Activated CD4-positive, alpha-beta T cell treated with anti-CD3 and anti-CD28 coated beads, Interleukin-2, amount 50 U/mL, for 1 hour (primary cell): ENCODE data around the gene STIM1.
"Not testable (repeated sequence)": the region's sequence is repeated elsewhere in the genome, so short reads cannot be mapped to it uniquely, and the experiment has no call there.

ENCODE experiments used
- DNase-seq: peaks from one replicate; pipeline ENCODE4 v3.0.0-alpha.2; 2020

The STIM1 gene

GRCh38 chr11:3888876-3889275 is 33.4 kb downstream of the STIM1 start:
- DNase-seq, result no peak

DNA sequence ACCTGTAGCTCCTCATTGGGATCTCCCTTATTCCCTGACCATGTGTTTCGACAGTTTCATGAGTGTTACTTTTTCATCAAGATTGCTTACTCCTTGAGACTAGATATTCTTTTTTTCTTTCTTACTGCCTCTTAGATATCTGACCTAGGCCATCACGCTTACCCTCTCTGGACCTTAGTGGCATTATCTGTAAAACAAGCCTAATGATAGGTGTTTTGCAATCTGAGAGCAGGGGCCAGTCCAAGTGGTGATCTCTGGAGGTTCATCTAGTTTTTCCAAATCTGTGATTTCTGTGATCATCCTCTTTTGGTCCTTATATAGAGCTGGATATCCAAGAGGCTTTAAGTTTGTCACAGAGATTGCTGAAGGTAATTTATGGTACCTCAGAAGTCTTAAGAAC is 34.5 kb downstream of the STIM1 start:
- DNase-seq, result no peak

DNA sequence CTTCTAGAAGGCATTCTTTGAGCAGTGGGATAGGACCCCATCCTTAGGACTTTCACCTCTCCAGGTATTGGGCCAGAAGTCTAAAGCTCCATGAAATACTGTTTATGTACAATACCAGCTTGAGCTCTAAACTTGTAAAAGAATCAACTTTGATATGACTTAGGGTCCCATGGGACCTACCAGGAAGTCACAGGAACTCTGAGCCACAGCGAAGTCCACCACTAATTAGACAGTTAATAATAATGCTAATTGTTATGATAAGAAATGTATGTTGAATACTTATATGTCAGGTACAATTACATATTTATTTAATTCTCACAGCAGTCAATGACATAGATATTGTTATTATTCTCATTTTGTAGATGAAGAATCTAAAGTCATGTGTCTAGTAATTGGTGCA is 35.3 kb downstream of the STIM1 start:
- no peak for DNase-seq

GRCh38 chr11:3891751-3892150 is 36.3 kb downstream of the STIM1 start:
- no peak for DNase-seq

DNA sequence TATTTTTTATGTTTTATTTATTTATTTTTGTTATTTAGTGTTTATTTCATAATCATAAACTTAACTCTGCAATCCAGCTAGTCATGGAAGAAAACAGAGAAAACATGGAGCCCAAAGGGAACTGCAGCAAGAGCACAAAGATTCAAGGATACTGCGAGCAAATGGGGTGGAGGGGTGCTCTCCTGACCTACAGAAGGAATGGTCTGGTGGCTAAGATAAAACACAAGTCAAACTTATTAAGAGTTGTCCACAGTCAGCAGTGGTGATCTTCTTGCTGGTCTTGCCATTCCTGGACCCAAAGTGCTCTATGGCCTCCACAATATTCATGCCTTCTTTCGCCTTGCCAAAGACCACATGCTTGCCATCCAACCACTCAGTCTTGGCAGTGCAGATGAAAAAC is 36.7 kb downstream of the STIM1 start:
- no peak for DNase-seq

DNA sequence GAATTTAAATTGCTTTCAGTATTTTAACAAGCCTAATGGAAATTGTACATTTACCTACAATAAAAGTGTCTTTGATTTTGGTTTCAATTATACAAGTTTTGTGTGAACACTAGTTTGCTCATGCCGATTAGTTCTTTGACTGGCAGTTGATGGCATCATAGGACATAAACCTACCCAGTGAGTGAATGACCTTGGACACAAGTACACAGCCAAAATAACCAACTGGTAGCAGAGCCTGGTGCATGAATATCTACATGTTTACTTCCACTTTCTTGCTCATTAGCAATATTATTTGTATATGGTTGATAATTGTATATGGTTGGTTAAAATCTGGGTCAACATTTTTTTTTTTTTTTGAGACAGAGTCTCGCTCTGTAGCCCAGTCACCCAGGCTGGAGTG is 37.8 kb downstream of the STIM1 start:
- DNase-seq, result no peak

DNA sequence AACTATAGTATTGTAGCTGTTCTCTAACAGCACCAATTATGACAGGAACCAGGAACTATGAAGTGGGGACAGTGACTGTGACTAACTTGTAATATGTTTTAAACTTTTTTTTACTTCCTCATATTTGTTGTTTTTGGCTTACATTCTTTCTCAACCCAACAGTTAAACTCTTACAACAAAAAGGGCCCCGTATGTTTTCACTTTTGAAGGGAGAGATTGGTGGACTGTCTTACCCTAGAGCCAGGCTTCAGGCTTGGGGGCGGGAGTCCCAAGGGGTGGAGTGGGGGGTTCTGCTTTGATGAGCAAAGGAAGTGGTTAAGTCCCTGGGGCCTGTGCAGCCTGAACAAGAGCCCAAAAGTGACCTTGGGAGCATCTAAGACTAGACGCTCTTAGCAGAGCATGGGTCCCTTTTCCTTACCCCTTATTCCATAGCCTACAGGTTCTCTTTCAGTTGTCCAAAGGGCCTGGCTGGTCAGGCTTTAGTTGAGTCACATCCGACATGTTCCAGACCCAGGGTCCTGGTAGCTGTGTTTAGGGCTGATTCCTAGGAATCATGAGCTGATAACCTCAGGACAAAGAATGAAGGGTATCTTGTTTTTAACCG is 38.8 kb downstream of the STIM1 start:
- DNase-seq, result no peak

GRCh38 chr11:3896644-3897043 is 41.2 kb downstream of the STIM1 start:
- DNase-seq, result no peak

- not testable (repeated sequence) for DNase-seq
These were observed 44.8 kb downstream of the STIM1 start for GRCh38 chr11:3900230-3900629.

DNA sequence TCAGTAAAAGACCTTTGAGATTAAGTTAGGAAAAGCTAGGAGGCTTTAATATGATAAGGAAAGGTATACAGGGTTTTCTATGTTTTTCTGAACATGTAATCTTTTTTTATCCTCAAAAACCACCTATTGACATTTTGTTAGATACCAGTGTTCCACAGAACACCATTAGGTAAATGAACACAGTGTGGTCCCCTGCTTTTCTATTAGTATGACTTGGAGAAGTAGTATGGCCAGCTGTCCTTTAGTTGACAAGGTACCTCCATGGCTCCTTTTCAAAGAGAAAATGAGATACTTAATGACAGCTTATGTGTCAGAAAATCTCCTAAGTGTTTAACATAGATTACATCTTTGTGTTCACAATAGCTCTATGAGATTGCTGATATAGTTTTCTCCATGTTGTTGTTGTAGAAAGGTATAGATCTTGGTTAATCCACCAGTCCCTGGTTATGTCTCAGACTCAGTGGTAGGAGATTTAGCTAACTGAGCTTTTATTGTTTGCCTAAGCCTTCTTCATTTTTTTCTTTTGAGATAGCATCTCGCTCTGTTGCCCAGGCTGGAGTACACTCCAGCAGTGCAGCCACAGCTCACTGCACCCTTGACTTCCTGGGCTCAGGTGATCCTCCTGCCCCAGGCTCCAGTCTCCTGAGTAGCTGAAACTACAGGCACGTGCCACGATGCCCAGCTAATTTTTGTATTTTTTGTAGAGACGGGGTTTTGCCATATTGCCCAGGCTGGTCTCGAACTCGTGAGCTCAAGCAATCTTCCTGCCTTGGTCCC is 46.0 kb downstream of the STIM1 start:
- DNase-seq, result no peak

DNA sequence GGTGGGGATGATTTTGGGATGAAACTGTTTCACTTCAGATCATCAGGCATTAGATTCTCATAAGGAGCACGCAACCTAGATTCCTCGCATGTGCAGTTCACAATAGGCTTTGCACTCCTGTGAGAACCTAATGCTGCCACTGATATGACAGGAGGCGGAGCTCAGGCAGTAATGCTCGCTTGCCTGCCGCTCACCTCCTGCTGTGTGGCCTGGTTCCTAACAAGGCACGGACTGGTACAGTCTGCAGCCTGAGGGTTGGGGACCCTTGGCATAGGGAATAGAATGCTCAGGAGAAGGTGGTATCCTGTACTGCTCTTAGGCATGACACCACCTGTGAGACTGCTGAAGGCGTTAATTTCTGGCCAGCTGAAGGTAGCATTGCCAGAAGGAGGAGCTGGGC is 47.0 kb downstream of the STIM1 start:
- no peak for DNase-seq

GRCh38 chr11:3903207-3903896 is 47.9 kb downstream of the STIM1 start:
- DNase-seq, result no peak

- no peak for DNase-seq
These were observed 48.8 kb downstream of the STIM1 start for GRCh38 chr11:3904228-3904627.

- DNase-seq, result peak; percentile 60
These were observed 49.9 kb downstream of the STIM1 start for GRCh38 chr11:3905080-3905953.

DNA sequence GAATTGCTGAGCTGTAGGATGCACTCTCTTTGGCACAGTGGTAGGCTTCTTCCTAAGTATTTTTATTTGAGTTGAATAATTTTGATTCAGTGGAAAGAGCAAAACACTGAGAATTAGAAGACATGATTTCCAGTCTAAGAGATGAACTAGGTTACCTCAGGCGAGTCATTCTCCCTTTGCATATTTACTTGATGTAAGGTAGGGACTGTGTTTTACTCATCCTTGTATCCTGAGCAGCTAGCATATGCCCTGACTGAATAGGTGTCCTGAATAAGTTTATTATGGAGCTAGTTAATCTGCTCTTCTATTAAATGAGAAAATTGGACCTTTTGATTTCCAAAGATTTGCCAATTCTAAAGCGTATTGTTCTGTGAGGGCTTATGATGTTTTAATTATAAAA is 50.7 kb downstream of the STIM1 start:
- no peak for DNase-seq

DNA sequence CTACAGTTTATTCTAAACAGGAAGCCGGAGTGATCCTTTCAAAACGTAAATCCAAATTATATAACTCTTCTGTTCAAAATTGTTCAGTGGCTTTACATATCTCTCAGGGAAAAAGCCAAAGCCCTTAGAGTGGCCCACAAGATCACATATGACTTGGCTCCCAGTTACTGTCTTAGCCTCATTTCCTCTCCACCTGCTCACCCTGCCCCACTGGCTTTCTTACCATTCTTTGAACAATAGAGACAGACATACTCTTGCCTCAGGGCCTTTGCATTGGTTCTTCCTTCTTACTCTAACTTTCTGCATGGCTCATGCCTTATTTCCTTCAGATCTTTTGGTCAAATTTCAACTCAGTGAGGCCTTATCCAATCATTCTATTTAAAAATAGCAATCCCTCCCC is 52.1 kb downstream of the STIM1 start:
- no peak for DNase-seq

- DNase-seq, result no peak
These were observed 54.4 kb downstream of the STIM1 start for GRCh38 chr11:3909901-3910300.

- DNase-seq, result no peak
These were observed 56.5 kb downstream of the STIM1 start for GRCh38 chr11:3911908-3912505.

DNA sequence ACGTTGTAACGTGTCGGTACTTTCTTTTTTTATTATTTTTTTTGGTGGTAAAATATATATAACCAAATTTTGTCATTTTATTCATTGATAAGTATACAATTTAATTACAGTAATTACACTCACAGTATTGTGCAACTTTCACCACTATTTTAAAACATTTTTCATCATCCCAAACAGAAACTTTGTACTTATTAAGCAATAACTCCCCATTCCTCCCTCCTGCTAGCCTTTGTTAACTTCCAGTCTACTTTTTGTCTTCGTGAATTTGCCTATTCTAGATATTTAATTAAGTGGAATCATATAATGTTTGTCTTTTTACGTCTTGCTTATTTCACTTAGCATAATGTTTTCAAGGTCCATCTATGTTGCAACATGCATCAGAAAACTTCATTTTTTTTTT is 58.5 kb downstream of the STIM1 start:
- DNase-seq, result no peak

DNA sequence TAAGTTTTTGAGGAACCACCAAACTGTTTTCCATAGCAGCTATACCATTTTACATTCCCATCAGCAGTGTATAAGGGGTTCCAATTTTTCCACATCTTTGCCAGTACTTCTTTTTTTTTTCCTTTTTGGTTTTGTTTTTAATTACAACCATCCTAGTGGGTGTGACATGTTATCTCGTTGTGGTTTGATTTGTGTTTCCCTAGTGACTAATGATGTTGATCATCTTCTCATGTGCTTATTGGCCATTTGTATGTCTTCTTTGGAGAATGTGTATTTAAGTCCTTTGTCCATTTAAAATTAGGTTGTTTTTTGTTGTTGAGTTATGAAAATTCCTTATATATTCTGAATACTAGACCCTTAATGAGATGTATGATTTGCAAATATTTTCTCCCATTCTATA is 59.3 kb downstream of the STIM1 start:
- no peak for DNase-seq

- DNase-seq, result no peak
These were observed 61.5 kb downstream of the STIM1 start for GRCh38 chr11:3916962-3917361.

GRCh38 chr11:3920148-3920852 is 64.8 kb downstream of the STIM1 start:
- DNase-seq, result peak; percentile 63
